ENCODE measurements around the gene ZNF766. TPM values are rescaled to one million over a fixed set of nuclear protein-coding genes. Genes with fewer than 3 reads are reported as not detected.

The ZNF766 gene
- polyA plus RNA-seq (2011; rRNA removed) (9.2 and 14.0 TPM in 2 replicates), polyA minus RNA-seq (2011; rRNA and poly(A)+ RNA removed) (7.8 and 13.6 TPM in 2 replicates)

DNA sequence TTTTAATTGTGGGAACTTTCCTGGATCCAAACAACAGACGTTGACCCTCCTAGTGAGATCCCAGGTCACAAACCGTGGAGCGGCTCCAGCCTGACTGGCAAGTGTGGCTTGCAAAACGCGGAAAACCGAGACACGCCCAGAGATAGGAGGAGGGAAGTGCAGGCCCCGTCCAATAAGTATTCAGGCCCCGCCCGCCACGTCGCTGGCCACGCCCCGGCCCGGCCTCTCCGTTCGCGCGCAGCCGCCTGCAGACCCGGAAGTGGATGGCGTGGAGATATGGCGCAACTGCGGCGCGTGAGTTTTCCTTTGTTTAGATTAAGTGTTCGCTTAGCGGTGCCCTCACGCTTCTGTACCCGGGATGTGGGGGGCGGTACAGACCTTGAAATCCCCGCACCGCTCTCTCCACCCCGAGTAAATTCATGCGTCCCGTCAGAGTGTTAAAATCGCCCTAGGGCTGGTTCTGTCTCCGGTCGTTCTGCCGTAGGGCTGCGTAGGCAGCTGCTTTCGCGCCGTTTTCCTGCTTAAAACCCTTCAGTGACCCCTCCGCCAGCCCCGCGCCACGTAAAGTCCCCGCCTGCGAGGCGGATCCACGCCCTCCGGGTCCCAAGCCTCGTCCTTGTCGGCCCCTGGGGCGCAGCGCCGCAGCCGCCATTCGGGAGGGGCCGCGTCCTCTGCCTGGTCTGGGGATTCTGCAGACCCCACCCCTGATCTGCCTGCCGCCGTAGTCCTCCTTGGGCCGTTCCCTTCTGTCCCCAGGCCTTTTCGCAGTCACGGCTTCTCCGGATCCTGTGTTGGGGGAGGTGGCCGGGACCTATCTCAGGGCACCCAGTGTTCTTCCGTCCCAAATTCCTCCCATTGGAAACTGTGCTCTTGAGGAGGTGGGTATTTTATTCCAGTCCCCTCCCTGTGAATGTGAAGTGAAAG is at the start of gene ZNF766:
Gene ZNF766 (plus strand): TSS at position 250 of the 924 bp plus-strand sequence. CDS start 27 bp downstream, at position 277.
- ChIA-PET POLR2A (no interaction called here), CTCF (interaction anchor here (1.0 kb wide), 1 partner anchor 22 kb away, joined by 3 read pairs; no protein-coding TSS in a partner anchor)
- peak; percentile 85 for DNase-seq (ENCODE audit: low read depth, low spot score)
- H3K27ac ChIP-seq (ENCODE audit: low read depth, low read length) = peak within 1 kb of the TSS; percentile 100
- peaks cover 29% of the 10 kb centered on the region for H3K9me3 ChIP-seq (ENCODE audit: control insufficient read depth, insufficient read depth, low read length)
- H3K27me3 ChIP-seq (ENCODE audit: control insufficient read depth, insufficient read depth, low read length) = no peaks in the 10 kb centered on the region
- TF ChIP-seq, protein P1, sequence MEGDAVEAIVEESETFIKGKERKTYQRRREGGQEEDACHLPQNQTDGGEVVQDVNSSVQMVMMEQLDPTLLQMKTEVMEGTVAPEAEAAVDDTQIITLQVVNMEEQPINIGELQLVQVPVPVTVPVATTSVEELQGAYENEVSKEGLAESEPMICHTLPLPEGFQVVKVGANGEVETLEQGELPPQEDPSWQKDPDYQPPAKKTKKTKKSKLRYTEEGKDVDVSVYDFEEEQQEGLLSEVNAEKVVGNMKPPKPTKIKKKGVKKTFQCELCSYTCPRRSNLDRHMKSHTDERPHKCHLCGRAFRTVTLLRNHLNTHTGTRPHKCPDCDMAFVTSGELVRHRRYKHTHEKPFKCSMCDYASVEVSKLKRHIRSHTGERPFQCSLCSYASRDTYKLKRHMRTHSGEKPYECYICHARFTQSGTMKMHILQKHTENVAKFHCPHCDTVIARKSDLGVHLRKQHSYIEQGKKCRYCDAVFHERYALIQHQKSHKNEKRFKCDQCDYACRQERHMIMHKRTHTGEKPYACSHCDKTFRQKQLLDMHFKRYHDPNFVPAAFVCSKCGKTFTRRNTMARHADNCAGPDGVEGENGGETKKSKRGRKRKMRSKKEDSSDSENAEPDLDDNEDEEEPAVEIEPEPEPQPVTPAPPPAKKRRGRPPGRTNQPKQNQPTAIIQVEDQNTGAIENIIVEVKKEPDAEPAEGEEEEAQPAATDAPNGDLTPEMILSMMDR (IDR thresholded peaks at IDR 0.05; ENCODE audit: low read depth, low read length) = no peak
- peak within 1 kb of the TSS; percentile 96 for H3K4me3 ChIP-seq (ENCODE audit: low read depth, low read length)

DNA sequence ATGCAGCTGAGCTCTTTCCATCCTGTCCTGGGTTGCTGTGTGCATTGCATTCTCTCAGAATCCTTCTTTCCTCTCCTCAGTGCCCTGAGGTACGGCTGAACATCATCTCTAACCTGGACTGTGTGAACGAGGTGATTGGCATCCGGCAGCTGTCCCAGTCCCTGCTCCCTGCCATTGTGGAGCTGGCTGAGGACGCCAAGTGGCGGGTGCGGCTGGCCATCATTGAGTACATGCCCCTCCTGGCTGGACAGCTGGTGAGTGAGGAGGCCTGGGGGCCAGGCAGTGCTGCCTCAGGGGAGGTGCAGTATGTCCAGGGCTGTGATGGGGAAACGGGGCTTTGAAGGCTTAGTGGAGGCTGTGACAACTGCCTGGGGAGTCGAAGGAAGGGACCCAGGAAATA is 49.8 kb upstream of the ZNF766 start:
- peak overlapping the region; percentile 11 for H3K27ac ChIP-seq (ENCODE audit: low read depth, low read length)
- no peak overlapping the region for H3K4me3 ChIP-seq (ENCODE audit: low read depth, low read length)
- POLR2A ChIA-PET = no interaction called here
- CTCF ChIA-PET = no interaction called here
- peaks cover 5% of the 10 kb centered on the region; the same call in 1 of the 2 replicates for H3K9me3 ChIP-seq (ENCODE audit: control insufficient read depth, insufficient read depth, low read length)
- TF ChIP-seq, protein P1 (IDR thresholded peaks at IDR 0.05; ENCODE audit: low read depth, low read length) = no peak
- DNase-seq (ENCODE audit: low read depth, low spot score) = no peak
- H3K27me3 ChIP-seq (ENCODE audit: control insufficient read depth, insufficient read depth, low read length) = no peaks in the 10 kb centered on the region

DNA sequence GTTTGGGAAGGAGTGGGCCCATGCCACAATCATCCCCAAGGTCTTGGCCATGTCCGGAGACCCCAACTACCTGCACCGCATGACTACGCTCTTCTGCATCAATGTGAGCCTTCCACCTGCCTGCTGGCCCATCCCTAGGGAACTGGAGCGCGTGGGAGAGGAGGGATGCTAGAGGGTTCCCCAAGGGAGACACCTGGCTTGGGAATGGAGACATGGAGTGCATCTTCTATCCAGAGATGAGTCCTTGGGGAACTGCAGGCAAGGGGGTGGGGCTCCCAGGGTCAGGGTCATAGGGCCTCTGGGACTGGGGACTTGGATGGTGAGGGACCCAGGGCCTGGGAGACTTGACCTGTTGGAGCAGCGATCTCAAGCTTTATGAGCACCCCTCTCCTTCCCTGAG is 48.4 kb upstream of the ZNF766 start:
- ChIA-PET POLR2A (no interaction called here), CTCF (interaction anchor here (0.6 kb wide), 1 partner anchor 16 kb away, joined by 3 read pairs; no protein-coding TSS in a partner anchor)
- H3K27me3 ChIP-seq (ENCODE audit: control insufficient read depth, insufficient read depth, low read length) = no peaks in the 10 kb centered on the region
- TF ChIP-seq, protein P1 (IDR thresholded peaks at IDR 0.05; ENCODE audit: low read depth, low read length) = no peak
- H3K4me3 ChIP-seq (ENCODE audit: low read depth, low read length) = no peak overlapping the region
- H3K27ac ChIP-seq (ENCODE audit: low read depth, low read length) = no peak overlapping the region
- DNase-seq (ENCODE audit: low read depth, low spot score) = no peak
- H3K9me3 ChIP-seq (ENCODE audit: control insufficient read depth, insufficient read depth, low read length) = peaks cover 5% of the 10 kb centered on the region; the same call in 1 of the 2 replicates

DNA sequence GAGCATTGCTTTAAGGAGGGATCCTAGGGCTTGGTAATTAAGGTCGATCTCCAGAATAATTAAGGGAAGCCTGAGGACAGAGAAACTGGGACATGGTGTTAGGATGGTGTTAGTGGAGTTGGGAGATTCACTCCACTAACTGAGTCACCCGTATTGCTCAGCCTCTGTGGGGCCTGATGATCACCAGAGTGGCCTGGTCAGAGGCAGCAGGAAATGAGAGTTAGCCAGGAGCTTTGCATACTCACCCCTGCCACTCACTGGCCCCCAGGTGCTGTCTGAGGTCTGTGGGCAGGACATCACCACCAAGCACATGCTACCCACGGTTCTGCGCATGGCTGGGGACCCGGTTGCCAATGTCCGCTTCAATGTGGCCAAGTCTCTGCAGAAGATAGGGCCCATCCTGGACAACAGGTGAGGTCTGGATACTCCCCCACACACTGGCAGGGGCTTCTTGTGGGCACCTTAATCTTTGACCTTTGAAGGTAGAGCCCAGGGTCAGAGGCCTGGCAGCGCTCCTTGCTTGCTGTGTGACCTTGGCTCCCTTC is 47.5 kb upstream of the ZNF766 start:
- H3K27ac ChIP-seq (ENCODE audit: low read depth, low read length) = no peak overlapping the region
- H3K4me3 ChIP-seq (ENCODE audit: low read depth, low read length) = no peak overlapping the region
- peaks cover 5% of the 10 kb centered on the region; the same call in 1 of the 2 replicates for H3K9me3 ChIP-seq (ENCODE audit: control insufficient read depth, insufficient read depth, low read length)
- CTCF ChIA-PET = interaction anchor here (0.6 kb wide), 1 partner anchor 16 kb away, joined by 3 read pairs; no protein-coding TSS in a partner anchor
- no peak for DNase-seq (ENCODE audit: low read depth, low spot score)
- TF ChIP-seq, protein P1 (IDR thresholded peaks at IDR 0.05; ENCODE audit: low read depth, low read length) = no peak
- no peaks in the 10 kb centered on the region for H3K27me3 ChIP-seq (ENCODE audit: control insufficient read depth, insufficient read depth, low read length)
- POLR2A ChIA-PET = no interaction called here
